Central memory CD4-positive, alpha-beta T cell (primary cell): Measurements from ENCODE around the gene FAM199X.
A peak's percentile ranks its signal among the peaks of the same experiment; 100 is the strongest.

Experiments
- DNase-seq: peaks from one replicate; pipeline ENCODE4 v3.0.0; 2022
- total RNA-seq, 3 experiments: gene quantifications; one replicate each; lab custom pipeline; 2026; lab: John Stamatoyannopoulos, UW

FAM199X gene
- 38.2 to 96.0 (median 56.0) reads per million in 3 experiments for total RNA-seq

GRCh38 chrX:104165894-104166734 is at the start of gene FAM199X:
TSS of gene FAM199X (plus strand) at chrX:104166453. CDS start at chrX:104166786, 333 bp downstream.
- DNase-seq: peak; percentile 82

GRCh38 chrX:104117759-104118158 is 48.5 kb upstream of the FAM199X start:
- DNase-seq: no peak

GRCh38 chrX:104118765-104119164 is 47.5 kb upstream of the FAM199X start:
- no peak for DNase-seq

GRCh38 chrX:104122829-104123228 is 43.4 kb upstream of the FAM199X start:
- DNase-seq: no peak

GRCh38 chrX:104126856-104127255 is 39.4 kb upstream of the FAM199X start:
- no peak for DNase-seq

- DNase-seq: no peak
Observed at GRCh38 chrX:104130808-104131207, 35.4 kb upstream of the FAM199X start.

GRCh38 chrX:104134583-104135261 is 31.5 kb upstream of the FAM199X start:
- DNase-seq: no peak

GRCh38 chrX:104135677-104136076 is 30.6 kb upstream of the FAM199X start:
- DNase-seq: no peak

GRCh38 chrX:104136241-104137019 is 29.8 kb upstream of the FAM199X start:
- peak; percentile 55 for DNase-seq

GRCh38 chrX:104137496-104137895 is 28.8 kb upstream of the FAM199X start:
- DNase-seq: no peak

- no peak for DNase-seq
Observed at GRCh38 chrX:104141087-104141760, 25.0 kb upstream of the FAM199X start.

GRCh38 chrX:104151037-104151436 is 15.2 kb upstream of the FAM199X start:
- DNase-seq: no peak

GRCh38 chrX:104156630-104157529 is 9.4 kb upstream of the FAM199X start, which contains the start of gene SLC25A53:
TSS of gene SLC25A53 (minus strand) at chrX:104157009. CDS start at chrX:104105257, 51,752 bp downstream.
- DNase-seq: peak; percentile 76

GRCh38 chrX:104166735-104167436 is 633 bp downstream of the FAM199X start:
- DNase-seq: no peak

GRCh38 chrX:104168127-104168526 is 1.9 kb downstream of the FAM199X start:
- DNase-seq: no peak

- no peak for DNase-seq
Observed at GRCh38 chrX:104172121-104172520, 5.9 kb downstream of the FAM199X start.

GRCh38 chrX:104172788-104173187 is 6.5 kb downstream of the FAM199X start:
- DNase-seq: no peak

- DNase-seq: no peak
Observed at GRCh38 chrX:104173841-104174240, 7.6 kb downstream of the FAM199X start.

GRCh38 chrX:104183685-104184084 is 17.4 kb downstream of the FAM199X start:
- no peak for DNase-seq

GRCh38 chrX:104187931-104188330 is 21.7 kb downstream of the FAM199X start:
- no peak for DNase-seq

- DNase-seq: no peak
Observed at GRCh38 chrX:104189837-104190236, 23.6 kb downstream of the FAM199X start.
